ENCODE measurements around the gene CBLC.

DNA sequence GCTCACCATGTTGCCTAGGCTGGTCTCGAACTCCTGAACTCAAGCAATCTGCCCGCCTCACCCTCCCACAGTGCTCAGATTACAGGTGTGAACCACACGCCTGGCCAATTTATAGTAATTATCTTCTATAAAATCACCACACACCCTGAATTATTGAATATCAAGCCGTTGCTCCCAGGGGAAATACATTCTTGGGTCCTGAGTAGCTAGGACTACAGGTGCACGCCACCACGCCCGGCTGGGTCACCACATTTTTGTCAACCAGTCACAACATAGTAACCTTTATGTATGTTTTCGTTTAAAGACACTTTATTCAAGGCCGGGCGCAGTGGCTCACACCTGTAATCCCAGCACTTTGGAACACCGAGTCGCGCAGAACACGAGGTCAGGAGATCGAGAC, 8.3 kb downstream of the CBLC start:
- TF ChIP-seq POLR2AphosphoS5 (IDR thresholded peaks at IDR 0.05) (no peak), CTCF (IDR thresholded peaks at IDR 0.05; ENCODE audit: poor library complexity, severe bottlenecking) (no peak), TAF1 (IDR thresholded peaks at IDR 0.05; ENCODE audit: low read depth) (no peak), EZH2 (IDR thresholded peaks at IDR 0.05; ENCODE audit: borderline replicate concordance, insufficient read depth, low read length, poor library complexity, severe bottlenecking) (no peak), EP300 (conservative IDR thresholded peaks at IDR 0.05; ENCODE audit: poor library complexity, severe bottlenecking) (no peak), RAD21 (conservative IDR thresholded peaks at IDR 0.05) (no peak), SMC3 (conservative IDR thresholded peaks at IDR 0.05; ENCODE audit: poor library complexity) (no peak)
- TF ChIP-seq, protein P1, sequence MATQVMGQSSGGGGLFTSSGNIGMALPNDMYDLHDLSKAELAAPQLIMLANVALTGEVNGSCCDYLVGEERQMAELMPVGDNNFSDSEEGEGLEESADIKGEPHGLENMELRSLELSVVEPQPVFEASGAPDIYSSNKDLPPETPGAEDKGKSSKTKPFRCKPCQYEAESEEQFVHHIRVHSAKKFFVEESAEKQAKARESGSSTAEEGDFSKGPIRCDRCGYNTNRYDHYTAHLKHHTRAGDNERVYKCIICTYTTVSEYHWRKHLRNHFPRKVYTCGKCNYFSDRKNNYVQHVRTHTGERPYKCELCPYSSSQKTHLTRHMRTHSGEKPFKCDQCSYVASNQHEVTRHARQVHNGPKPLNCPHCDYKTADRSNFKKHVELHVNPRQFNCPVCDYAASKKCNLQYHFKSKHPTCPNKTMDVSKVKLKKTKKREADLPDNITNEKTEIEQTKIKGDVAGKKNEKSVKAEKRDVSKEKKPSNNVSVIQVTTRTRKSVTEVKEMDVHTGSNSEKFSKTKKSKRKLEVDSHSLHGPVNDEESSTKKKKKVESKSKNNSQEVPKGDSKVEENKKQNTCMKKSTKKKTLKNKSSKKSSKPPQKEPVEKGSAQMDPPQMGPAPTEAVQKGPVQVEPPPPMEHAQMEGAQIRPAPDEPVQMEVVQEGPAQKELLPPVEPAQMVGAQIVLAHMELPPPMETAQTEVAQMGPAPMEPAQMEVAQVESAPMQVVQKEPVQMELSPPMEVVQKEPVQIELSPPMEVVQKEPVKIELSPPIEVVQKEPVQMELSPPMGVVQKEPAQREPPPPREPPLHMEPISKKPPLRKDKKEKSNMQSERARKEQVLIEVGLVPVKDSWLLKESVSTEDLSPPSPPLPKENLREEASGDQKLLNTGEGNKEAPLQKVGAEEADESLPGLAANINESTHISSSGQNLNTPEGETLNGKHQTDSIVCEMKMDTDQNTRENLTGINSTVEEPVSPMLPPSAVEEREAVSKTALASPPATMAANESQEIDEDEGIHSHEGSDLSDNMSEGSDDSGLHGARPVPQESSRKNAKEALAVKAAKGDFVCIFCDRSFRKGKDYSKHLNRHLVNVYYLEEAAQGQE (IDR thresholded peaks at IDR 0.05; ENCODE audit: borderline replicate concordance), result no peak

All from neural cell (in vitro differentiated cells).